ENCODE results near the gene RPL11.
"Not testable (repeated sequence)": the region's sequence is repeated elsewhere in the genome, so short reads cannot be mapped to it uniquely, and the experiment has no call there.

Gene RPL11

DNA sequence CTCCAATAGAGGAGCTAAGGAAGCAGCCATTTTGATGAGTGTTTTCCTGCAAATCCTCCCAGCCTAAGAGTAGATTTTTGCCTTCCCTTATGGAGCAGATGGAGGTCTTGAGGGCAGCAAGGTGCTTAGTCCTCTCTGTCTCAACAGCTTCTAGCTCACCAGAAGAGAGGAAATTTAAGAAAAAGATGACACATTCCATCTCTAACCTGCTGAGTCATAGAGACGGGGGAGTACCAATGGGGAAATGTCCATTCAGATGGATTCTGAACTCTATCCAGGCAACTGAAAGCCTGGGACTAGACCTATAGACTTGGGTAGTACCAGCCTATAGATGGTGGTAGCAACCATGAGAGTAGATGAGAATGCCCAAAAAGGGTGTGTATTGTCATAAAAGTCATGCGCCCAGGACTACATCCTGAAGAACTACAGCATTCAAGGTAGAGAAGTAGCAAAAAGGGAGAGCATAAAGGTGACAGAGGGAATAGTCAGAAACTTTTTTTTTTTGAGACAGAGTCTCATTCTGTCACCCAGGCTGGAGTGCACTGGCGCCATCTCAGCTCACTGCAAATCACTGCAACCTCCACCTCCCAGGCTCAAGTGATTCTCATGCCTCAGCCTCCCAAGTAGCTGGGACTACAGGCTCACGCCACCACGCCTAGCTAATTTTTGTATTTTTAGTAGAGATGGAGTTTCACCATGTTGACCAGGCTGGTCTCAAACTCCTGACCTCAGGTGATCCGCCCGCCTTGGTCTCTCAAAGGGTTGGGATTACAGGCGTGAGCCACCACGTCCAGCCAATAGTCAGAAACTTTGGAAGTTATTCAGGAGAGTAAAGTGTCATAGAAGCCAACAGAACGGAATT, 41.0 kb downstream of the RPL11 start:
- WGBS, 2 experiments (ENCODE audit: insufficient coverage in 2 of 2), result 92 to 93% methylated on average over 6 to 9 of the region's 10 CpGs
- Histone ChIP-seq H3K4me3 (ENCODE audit: extremely low read depth, insufficient read depth, low read length, poor library complexity, severe bottlenecking) (no peak overlapping the region), H3K9me3 (ENCODE audit: control insufficient read depth, low read length) (no peaks in the 10 kb centered on the region), H3K36me3 (ENCODE audit: control insufficient read depth, insufficient read depth, low read length) (peaks cover 10% of the 10 kb centered on the region), H3K27ac (ENCODE audit: low read depth, low read length, severe bottlenecking) (no peak overlapping the region), H3K4me1 (ENCODE audit: control insufficient read depth, insufficient read depth, low read length, poor library complexity, severe bottlenecking) (no peaks in the 10 kb centered on the region)

GRCh38 chr1:23733281-23733680, 41.7 kb downstream of the RPL11 start:
- not testable (repeated sequence) for H3K27ac ChIP-seq (ENCODE audit: low read depth, low read length, severe bottlenecking); H3K9me3 ChIP-seq (ENCODE audit: control insufficient read depth, low read length); H3K4me1 ChIP-seq (ENCODE audit: control insufficient read depth, insufficient read depth, low read length, poor library complexity, severe bottlenecking); H3K4me3 ChIP-seq (ENCODE audit: extremely low read depth, insufficient read depth, low read length, poor library complexity, severe bottlenecking)
- WGBS, 2 experiments (ENCODE audit: insufficient coverage in 2 of 2), result 94 to 100% methylated on average over 1 to 4 of the region's 5 CpGs
- peaks cover 13% of the 10 kb centered on the region for H3K36me3 ChIP-seq (ENCODE audit: control insufficient read depth, insufficient read depth, low read length)

GRCh38 chr1:23736437-23737134, 45.0 kb downstream of the RPL11 start:
- Histone ChIP-seq H3K4me3 (ENCODE audit: extremely low read depth, insufficient read depth, low read length, poor library complexity, severe bottlenecking) (no peak overlapping the region), H3K27ac (ENCODE audit: low read depth, low read length, severe bottlenecking) (no peak overlapping the region), H3K9me3 (ENCODE audit: control insufficient read depth, low read length) (no peaks in the 10 kb centered on the region), H3K36me3 (ENCODE audit: control insufficient read depth, insufficient read depth, low read length) (peaks cover 9% of the 10 kb centered on the region), H3K4me1 (ENCODE audit: control insufficient read depth, insufficient read depth, low read length, poor library complexity, severe bottlenecking) (no peaks in the 10 kb centered on the region)
- 95 to 97% methylated on average over 6 of the region's 7 CpGs for WGBS, 2 experiments (ENCODE audit: insufficient coverage in 2 of 2)

DNA sequence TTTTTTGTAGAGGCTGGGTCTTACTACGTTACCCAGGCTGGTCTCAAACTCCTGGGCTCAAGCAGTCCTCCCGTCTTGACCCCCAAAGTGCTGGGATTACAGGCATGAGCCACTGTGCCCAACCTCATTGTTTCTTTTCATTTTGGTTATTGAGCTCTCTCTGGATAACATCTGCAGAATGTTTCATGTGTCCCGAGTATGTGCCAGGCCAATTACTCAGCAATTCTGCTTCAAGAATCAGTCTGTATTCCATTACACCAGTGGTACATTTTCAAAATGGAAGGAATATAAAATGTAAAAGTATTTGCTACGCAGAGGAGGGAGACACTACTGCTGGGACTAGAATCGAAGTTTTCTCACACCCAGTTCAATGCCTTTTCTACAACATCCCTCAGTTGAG, 50.0 kb downstream of the RPL11 start:
- H3K4me3 ChIP-seq (ENCODE audit: extremely low read depth, insufficient read depth, low read length, poor library complexity, severe bottlenecking), result no peak overlapping the region
- peaks cover 15% of the 10 kb centered on the region for H3K36me3 ChIP-seq (ENCODE audit: control insufficient read depth, insufficient read depth, low read length)
- H3K9me3 ChIP-seq (ENCODE audit: control insufficient read depth, low read length), result no peaks in the 10 kb centered on the region
- 88 to 92% methylated on average over 2 to 3 of the region's 5 CpGs for WGBS, 2 experiments (ENCODE audit: insufficient coverage in 2 of 2)
- peaks cover 4% of the 10 kb centered on the region for H3K4me1 ChIP-seq (ENCODE audit: control insufficient read depth, insufficient read depth, low read length, poor library complexity, severe bottlenecking)
- no peak overlapping the region for H3K27ac ChIP-seq (ENCODE audit: low read depth, low read length, severe bottlenecking)

- H3K9me3 ChIP-seq (ENCODE audit: control insufficient read depth, low read length), result no peaks in the 10 kb centered on the region
- peaks cover 25% of the 10 kb centered on the region for H3K36me3 ChIP-seq (ENCODE audit: control insufficient read depth, insufficient read depth, low read length)
- peak overlapping the region; percentile 89 for H3K4me3 ChIP-seq (ENCODE audit: extremely low read depth, insufficient read depth, low read length, poor library complexity, severe bottlenecking)
- peak overlapping the region; percentile 66 for H3K27ac ChIP-seq (ENCODE audit: low read depth, low read length, severe bottlenecking)
- peaks cover 4% of the 10 kb centered on the region for H3K4me1 ChIP-seq (ENCODE audit: control insufficient read depth, insufficient read depth, low read length, poor library complexity, severe bottlenecking)
- 20 to 22% methylated on average over 23 to 24 of the region's 28 CpGs for WGBS, 2 experiments (ENCODE audit: insufficient coverage in 2 of 2)
Measured at GRCh38 chr1:23742670-23743286, 51.2 kb downstream of the RPL11 start.

DNA sequence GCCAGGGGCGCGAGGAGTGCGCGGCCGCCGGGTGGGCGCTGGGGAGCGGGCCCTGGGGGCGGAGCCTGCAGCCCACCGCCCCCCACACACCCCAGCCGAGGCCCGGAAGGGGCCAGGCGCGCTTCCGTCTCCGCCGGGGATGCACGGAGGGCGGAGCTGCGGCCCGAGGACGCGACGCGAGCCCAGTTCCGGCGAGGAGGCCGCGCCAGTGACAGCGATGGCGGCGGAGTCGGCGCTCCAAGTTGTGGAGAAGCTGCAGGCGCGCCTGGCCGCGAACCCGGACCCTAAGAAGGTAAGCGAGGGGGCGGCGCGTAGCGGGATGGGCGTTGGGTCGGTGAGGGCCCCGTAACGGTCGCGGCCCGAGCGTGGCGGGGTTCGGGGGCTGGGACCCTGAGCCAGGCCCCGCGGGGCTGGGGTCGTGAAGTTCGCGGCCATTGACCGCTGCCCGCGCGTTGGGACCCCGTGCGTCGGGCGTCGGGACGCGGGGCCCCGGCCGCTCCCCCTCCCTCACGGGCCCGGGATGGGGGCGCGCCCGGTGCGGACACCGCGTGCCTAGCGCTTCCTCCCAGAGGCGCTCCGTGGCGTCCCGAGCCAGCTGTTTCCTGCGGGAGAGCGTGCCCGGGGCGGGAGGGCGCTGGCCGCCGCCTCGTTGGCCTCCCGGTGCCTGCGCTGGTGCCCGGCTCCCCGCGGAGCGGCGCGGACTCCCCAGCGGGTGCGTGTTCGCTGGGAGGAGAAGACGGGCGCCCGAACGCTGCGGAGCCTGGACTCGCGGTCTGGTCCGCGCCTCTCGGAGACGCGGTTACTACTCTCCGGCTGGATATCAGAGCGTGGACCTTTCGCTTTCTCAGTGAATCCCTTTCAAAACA, 51.9 kb downstream of the RPL11 start, which contains the start of gene ELOA:
ELOA (plus strand) TSS at position 185 of the 866 bp plus-strand sequence; CDS start at position 218, 33 bp downstream.
- Histone ChIP-seq H3K9me3 (ENCODE audit: control insufficient read depth, low read length) (no peaks in the 10 kb centered on the region), H3K4me1 (ENCODE audit: control insufficient read depth, insufficient read depth, low read length, poor library complexity, severe bottlenecking) (peaks cover 4% of the 10 kb centered on the region), H3K27ac (ENCODE audit: low read depth, low read length, severe bottlenecking) (peak within 1 kb of the TSS; percentile 66), H3K36me3 (ENCODE audit: control insufficient read depth, insufficient read depth, low read length) (peaks cover 28% of the 10 kb centered on the region), H3K4me3 (ENCODE audit: extremely low read depth, insufficient read depth, low read length, poor library complexity, severe bottlenecking) (peak within 1 kb of the TSS; percentile 89)
- 0% methylated on average over 97 to 111 of the region's 119 CpGs for WGBS, 2 experiments (ENCODE audit: insufficient coverage in 2 of 2)

GRCh38 chr1:23745515-23745914, 53.9 kb downstream of the RPL11 start:
- Histone ChIP-seq H3K4me3 (ENCODE audit: extremely low read depth, insufficient read depth, low read length, poor library complexity, severe bottlenecking) (no peak overlapping the region), H3K9me3 (ENCODE audit: control insufficient read depth, low read length) (no peaks in the 10 kb centered on the region), H3K36me3 (ENCODE audit: control insufficient read depth, insufficient read depth, low read length) (peaks cover 47% of the 10 kb centered on the region), H3K27ac (ENCODE audit: low read depth, low read length, severe bottlenecking) (no peak overlapping the region), H3K4me1 (ENCODE audit: control insufficient read depth, insufficient read depth, low read length, poor library complexity, severe bottlenecking) (peaks cover 4% of the 10 kb centered on the region)
- 71 to 100% methylated on average over 1 of the region's 1 CpG for WGBS, 2 experiments (ENCODE audit: insufficient coverage in 2 of 2)
